Right ventricle myocardium superior (tissue), 1 donor: Measurements from ENCODE around the gene AMPD2. TPM values are rescaled to one million over a fixed set of nuclear protein-coding genes. Genes with fewer than 3 reads are reported as not detected.
"Not testable (repeated sequence)": the region's sequence is repeated elsewhere in the genome, so short reads cannot be mapped to it uniquely, and the experiment has no call there.

Experiments used
- ATAC-seq: fragments of 200-7000 bp; cut with Tn5 transposase; one replicate; pipeline ENCODE4 v1.9.1; 2020; ENCODE audit warnings: mild to moderate bottlenecking; ENCODE audit not compliant: poor library complexity
- DNase-seq: peaks from one replicate; pipeline ENCODE4 v3.0.0-alpha.2; 2020
- intact Hi-C: fragments of 100-400 bp; cut with DNase I; formaldehyde crosslinking; loops from one replicate; pipeline ENCODE4 v1.11.2; 2022
- total RNA-seq: library from RNA; stranded (reverse); fragmentation: NEBNext Ultra II Directional; extraction: Animal tissue kit (Norgen Biotek cat#: 25700); gene quantifications from one replicate; pipeline ENCODE4 v1.2.1, GENCODE V29; 2021
- donor health status: DM: no; HTN: yes; CAD: no; lungs with severe emphysema.

Gene AMPD2
- total RNA-seq, 1 donor from 2014 or later = 11.5 TPM

DNA sequence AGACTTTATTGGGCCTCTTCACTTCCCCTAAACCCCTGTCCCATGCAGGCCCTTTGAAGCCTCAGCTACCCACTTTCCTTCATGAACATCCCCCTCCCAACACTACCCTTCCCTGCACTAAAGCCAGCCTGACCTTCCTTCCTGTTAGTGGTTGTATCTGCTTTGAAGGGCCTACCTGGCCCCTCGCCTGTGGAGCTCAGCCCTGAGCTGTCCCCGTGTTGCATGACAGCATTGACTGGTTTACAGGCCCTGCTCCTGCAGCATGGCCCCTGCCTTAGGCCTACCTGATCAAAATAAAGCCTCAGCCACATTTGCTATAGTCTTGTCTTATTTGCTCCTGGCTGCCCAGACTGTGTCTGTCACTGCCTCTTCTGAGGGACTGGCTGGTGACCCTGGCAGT is 41.8 kb downstream of the AMPD2 start:
- ATAC-seq (no peak), DNase-seq (no peak)
- intact Hi-C loops = no loop called here

DNA sequence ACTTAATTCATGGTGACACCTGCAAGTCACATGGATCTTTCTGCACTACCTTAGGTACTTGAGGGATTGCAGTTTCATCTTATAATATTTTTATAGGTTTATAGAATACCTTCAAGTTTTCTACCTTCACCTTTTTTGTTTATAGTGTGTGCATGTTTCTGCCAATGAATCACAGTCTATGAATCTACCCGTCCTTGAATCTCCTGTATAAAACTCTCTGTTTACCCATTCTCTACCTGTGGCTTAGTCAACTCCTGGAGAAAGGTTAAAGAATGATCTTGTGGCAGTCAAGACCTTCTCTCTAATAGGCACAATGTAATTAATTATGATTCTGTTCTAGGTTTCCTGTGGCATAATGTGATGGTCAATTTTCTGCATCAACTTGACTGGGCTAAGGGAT is 45.0 kb downstream of the AMPD2 start:
- intact Hi-C loops = loop anchor here (5.0 kb wide), 1 partner anchor 103 kb away; no protein-coding TSS in a partner anchor
- no peak for DNase-seq
- no peak for ATAC-seq

DNA sequence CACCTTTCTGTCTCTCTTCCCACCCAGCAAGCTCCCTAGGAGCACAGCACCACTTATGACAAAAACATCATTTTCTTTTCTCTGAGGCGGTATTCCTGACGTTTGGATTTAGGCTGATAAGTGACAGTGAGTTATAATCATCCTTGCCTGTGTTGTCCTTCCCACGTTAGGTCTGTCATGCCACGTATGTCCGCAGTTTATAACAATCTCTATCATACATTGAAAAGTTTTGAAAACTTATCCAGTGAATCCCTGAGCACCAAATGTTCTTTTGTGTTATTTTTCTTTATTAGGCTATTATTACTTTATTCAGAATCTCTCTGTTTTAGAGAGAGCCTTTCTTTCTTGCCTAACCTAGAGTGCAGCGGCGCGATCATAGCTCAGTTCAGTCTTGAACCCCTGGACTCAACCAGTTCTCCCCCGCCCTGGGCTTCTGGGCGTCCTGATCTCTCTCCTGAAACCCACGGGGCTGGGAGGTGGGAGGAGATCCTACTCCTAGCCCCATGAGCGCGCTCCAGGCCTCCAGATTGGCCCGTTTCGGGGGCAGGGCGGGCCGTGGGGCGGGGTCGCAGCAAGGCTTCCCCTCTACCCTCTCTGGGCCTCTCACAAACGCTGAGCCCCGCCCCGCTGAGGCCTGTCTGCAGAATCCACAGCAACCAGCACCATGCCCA is 48.0 kb downstream of the AMPD2 start, which contains the start of gene GSTM2:
GSTM2 (plus strand) TSS at position 606 of the 671 bp plus-strand sequence; CDS start at position 665, 59 bp downstream.
- DNase-seq = peak; percentile 97
- ATAC-seq = peak; percentile 99
- intact Hi-C loops = loop anchor here (5.0 kb wide), 1 partner anchor 100 kb away; no protein-coding TSS in a partner anchor

DNA sequence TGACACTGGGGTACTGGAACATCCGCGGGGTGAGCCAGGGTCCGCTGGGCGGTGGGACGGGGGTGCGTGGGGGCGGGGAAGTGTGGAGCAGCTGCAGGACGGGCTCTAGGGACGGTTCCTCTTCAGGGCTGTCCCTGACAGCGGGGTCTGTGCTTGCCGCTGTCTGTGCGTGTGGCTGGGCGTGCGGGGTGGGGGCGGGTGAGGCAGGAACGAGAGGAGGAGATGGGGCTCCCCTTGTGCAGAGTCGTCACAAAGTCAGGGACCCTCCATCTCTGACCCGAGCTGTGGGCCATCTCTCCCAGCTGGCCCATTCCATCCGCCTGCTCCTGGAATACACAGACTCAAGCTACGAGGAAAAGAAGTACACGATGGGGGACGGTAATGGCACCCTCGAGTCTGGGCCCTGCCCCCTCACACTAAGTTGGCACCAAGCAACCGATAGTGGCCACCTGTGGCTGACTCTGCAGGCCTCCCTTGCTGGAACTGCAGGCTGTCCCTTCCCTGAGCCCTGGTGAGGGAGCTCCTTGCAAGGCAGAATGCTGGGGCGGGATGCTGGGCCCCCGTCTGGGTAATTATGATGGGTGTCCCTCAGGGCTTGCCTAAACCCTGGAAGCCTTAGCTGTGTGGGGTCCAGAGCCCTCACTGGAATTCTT is 48.6 kb downstream of the AMPD2 start:
- intact Hi-C loops = loop anchor here (5.0 kb wide), 1 partner anchor 99 kb away; no protein-coding TSS in a partner anchor
- ATAC-seq (peak; percentile 31), DNase-seq (no peak)

DNA sequence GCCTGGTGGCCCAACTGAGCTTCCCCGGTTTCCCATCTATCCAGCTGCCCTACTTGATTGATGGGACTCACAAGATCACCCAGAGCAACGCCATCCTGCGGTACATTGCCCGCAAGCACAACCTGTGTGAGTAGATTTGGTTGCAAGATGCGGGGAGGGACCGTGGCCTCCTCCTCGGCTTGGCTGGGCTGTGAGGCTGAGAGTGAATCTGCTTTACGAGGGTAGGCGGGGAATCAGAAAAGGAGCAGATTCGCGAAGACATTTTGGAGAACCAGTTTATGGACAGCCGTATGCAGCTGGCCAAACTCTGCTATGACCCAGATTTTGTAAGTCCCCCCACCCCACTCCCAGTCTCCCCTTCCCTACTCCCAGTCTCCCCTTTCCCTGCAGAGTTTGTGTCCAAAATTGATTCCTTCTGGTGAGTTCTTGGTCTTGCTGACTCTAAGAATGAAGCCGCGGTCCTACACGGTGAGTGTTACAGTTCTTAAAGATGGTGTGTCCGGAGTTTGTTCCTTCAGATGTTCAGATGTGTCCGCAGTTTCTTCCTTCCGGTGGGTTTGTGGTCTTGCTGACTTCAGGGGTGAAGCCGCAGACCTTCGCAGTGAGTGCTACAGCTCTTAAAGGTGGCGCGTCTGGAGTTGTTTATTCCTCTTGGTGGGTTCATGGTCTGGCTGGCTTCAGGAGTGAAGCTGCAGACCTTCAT is 49.8 kb downstream of the AMPD2 start:
- intact Hi-C loops = loop anchor here (5.0 kb wide), 1 partner anchor 98 kb away; no protein-coding TSS in a partner anchor
- ATAC-seq = no peak
- DNase-seq = no peak

DNA sequence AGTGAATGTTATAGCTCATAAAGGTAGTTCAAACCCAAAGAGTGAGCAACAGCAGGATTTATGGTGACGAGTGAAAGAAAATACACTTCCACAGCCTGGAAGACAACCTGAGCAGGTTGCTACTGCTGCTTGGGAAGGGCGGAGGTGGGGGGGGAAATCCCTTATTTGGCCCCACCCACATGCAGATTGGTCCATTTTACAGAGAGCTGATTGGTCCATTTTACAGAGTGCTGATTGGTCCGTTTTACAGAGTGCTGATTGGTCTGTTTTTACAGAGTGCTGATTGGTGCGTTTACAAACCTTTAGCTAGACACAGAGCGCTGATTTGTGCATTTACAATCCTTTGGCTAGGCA is 50.3 kb downstream of the AMPD2 start:
- not testable (repeated sequence) for ATAC-seq, DNase-seq
- intact Hi-C loops = loop anchor here (5.0 kb wide), 1 partner anchor 97 kb away; no protein-coding TSS in a partner anchor

DNA sequence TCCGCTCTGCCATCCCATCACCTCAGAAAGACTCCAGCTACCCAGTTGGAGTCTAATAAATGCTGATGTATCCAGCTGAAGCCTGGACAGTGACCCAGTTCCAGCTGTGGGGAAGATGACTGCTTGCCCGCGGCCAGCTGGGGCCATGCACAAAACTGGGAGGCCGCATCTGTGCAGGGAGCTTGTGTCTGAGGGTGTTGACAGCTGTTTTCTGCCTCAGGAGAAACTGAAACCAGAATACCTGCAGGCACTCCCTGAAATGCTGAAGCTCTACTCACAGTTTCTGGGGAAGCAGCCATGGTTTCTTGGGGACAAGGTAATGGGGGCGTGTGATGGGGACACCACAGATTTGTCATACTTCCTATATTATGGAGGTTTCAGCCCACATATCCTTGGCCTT is 51.4 kb downstream of the AMPD2 start:
- intact Hi-C loops = no loop called here
- DNase-seq (no peak), ATAC-seq (no peak)

DNA sequence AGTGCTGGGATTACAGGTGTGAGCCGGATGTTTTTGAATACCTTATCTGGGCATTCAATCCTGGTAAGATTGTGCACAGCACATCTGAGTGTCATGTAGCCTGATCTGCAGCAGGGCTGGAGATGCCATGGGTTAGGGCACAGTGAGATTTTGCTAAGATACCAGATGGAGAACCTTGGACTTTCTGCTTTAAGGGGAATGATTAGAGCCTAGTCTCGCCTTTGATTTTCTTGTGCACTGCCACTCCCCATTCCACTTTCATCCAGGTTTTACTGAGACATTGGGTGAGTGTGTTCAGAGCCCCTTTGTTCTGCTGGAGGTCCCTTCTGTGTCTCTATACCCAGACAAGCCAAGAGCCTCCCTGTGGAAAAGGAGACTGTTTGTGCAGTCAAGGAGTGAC is 54.2 kb downstream of the AMPD2 start:
- intact Hi-C loops, ATAC-seq, DNase-seq: not testable (repeated sequence)

DNA sequence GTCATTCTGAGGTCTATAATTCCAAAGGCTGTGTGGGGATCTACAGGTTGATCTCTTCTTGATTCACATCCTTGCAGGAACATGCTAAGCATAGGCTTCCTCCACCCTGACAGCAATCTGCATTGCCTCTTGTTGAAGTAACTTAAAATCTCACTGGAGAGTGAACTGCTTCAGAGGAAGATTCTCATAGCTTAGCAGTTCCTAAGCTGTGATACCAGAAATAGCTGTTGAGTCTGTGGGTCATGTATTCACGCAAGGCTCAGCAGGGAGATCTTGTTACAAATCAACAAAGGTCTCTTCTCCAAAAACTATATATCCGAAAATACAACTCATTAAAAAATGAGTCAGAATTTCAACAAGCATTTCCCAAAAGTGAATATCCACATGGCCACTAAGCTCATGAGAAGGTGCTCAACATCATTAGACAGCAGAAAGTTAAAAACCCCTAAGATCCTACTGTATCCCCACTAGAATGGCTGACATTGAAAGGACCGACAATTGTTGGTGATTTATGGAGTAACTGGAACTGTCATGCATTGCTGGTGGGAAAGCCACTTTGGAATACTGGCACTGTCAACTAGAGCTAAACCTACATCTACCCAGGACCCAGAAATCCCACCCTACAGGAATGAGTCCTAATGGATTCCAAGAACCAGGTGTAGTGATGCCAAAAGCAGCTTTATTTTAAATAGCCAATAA is 57.2 kb downstream of the AMPD2 start:
- ATAC-seq, intact Hi-C loops, DNase-seq: not testable (repeated sequence)

DNA sequence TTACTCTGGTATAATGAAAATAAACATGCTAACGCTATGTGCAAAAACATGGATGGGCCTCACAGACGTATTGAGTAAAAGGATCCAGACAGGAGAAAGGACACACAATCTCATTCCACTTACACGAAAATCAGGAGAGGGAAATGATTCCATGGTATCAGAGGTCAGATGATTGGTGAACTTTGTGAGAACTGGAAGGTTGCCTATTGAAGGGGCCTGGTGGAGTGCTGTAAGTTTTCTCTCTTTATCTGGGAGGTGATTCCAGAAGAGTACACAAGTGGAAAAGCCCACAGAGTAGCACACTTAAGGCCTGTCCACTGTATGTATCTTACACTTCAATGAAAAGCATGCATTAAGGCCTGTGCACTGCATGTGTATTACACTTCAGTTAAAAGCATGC is 57.8 kb downstream of the AMPD2 start:
- intact Hi-C loops = no loop called here
- DNase-seq (no peak), ATAC-seq (peak; percentile 25)

DNA sequence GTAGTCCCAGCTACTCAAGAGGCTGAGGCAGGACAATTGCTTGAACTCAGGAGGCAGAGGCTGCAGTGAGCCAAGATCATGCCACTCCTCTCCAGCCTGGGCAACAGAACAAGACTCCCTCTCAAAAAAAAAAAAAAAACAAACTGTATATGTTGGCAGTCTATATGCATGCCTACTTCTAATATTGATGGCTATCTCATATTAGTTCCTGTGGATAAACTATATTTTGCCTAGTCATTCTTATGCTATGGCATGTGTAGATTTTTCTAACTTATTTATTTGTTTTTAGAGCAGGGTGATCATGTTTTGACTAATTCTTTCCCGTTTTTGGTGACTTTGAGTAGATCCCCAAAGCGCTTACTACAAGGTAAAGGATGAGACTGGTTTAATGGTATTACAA is 59.0 kb downstream of the AMPD2 start:
- ATAC-seq, DNase-seq, intact Hi-C loops: not testable (repeated sequence)

Other genes with a start within 250 kb of the AMPD2 start
- 127 TPM for gene SORT1, start 221.9 kb upstream of the AMPD2 start, total RNA-seq
- 56.8 TPM for gene PSMA5, start 193.4 kb upstream of the AMPD2 start, total RNA-seq
- 28.9 TPM for gene SYPL2, start 153.3 kb upstream of the AMPD2 start, total RNA-seq
- gene ATXN7L2, start 135.9 kb upstream of the AMPD2 start, total RNA-seq = 2.4 TPM
- gene CYB561D1, start 125.7 kb upstream of the AMPD2 start, total RNA-seq = 5.3 TPM
- gene AMIGO1, start 110.1 kb upstream of the AMPD2 start, total RNA-seq = 19.3 TPM
- 0.32 TPM for gene GPR61, start 80.0 kb upstream of the AMPD2 start, total RNA-seq
- 2.4 TPM for gene GNAI3, start 71.2 kb upstream of the AMPD2 start, total RNA-seq
- gene GNAT2, start 221 bp upstream of the AMPD2 start, total RNA-seq = not detected
- gene GSTM4, start 36.3 kb downstream of the AMPD2 start, total RNA-seq = 37.3 TPM
- 70.8 TPM for gene GSTM2, start 48.2 kb downstream of the AMPD2 start, total RNA-seq
- gene GSTM1, start 68.0 kb downstream of the AMPD2 start, total RNA-seq = not detected
- gene GSTM5, start 92.4 kb downstream of the AMPD2 start, total RNA-seq = 2.6 TPM
- 112 TPM for gene GSTM3, start 121.2 kb downstream of the AMPD2 start, total RNA-seq
- not detected for gene EPS8L3, start 144.1 kb downstream of the AMPD2 start, total RNA-seq